HEK293T (cell line): ENCODE results near the gene RBAK.

Experiments
- ARNT ChIP-seq: fragments of 450-650 bp; IDR thresholded peaks from 2 replicates; pipeline ENCODE4 v1.6.1; 2017; ENCODE audit warnings: mild to moderate bottlenecking
- BHLHE40 ChIP-seq: fragments of 450-650 bp; IDR thresholded peaks from 2 replicates; pipeline ENCODE4 v1.6.1; 2016; ENCODE audit warnings: mild to moderate bottlenecking, moderate library complexity, borderline replicate concordance
- FOXA1 ChIP-seq: fragments of 450-650 bp; IDR thresholded peaks from 2 replicates; pipeline ENCODE4 v1.6.1; 2016; ENCODE audit warnings: mild to moderate bottlenecking
- FOXK2 ChIP-seq: fragments of 450-650 bp; IDR thresholded peaks from 2 replicates; pipeline ENCODE4 v1.6.1; 2016; ENCODE audit warnings: mild to moderate bottlenecking
- HDGF ChIP-seq: fragments of 450-650 bp; IDR thresholded peaks from 2 replicates; pipeline ENCODE4 v1.6.1; 2017; ENCODE audit warnings: antibody characterized with exemption, borderline replicate concordance
- LEF1 ChIP-seq: fragments of 450-650 bp; IDR thresholded peaks from 2 replicates; pipeline ENCODE4 v1.6.1; 2017; ENCODE audit warnings: mild to moderate bottlenecking, borderline replicate concordance
- PKNOX1 ChIP-seq: fragments of 450-650 bp; IDR thresholded peaks from 2 replicates; pipeline ENCODE4 v1.6.1; 2016
- SP1 ChIP-seq: fragments of 450-650 bp; IDR thresholded peaks from 2 replicates; pipeline ENCODE4 v1.6.1; 2017
- ZNF384 ChIP-seq: fragments of 450-650 bp; IDR thresholded peaks from 2 replicates; pipeline ENCODE4 v1.6.1; 2016

- TF ChIP-seq SP1 (no peak), ZNF384 (no peak), ARNT (no peak), PKNOX1 (no peak), HDGF (no peak), BHLHE40 (no peak), FOXA1 (no peak), FOXK2 (no peak), LEF1 (no peak)
Measured at GRCh38 chr7:5012985-5013384, 32.7 kb upstream of the RBAK start.
